Thymus (tissue), 11 donors: ENCODE measurements around the gene PRX. TPM values are rescaled to one million over a fixed set of nuclear protein-coding genes. Genes with fewer than 3 reads are reported as not detected.
"Not testable (repeated sequence)": the region's sequence is repeated elsewhere in the genome, so short reads cannot be mapped to it uniquely, and the experiment has no call there.

Source experiments
- DNase-seq, 9 donors: peaks; one replicate each; pipeline ENCODE4 v3.0.0-alpha.2; 2013; ENCODE audit warnings: low spot score in 9 of 9, low read depth in 6 of 9, missing footprints in 1 of 9
- H3K27ac ChIP-seq, 2 donors: one replicate each; pipeline ENCODE4 v1.5.1; 2013; ENCODE audit warnings: control low read depth in 1 of 2, low read depth in 1 of 2, low read length in 1 of 2, mild to moderate bottlenecking in 1 of 2, moderate library complexity in 1 of 2
- H3K27me3 ChIP-seq, 2 donors: one replicate each; pipeline ENCODE4 v1.5.1; 2013; ENCODE audit warnings: low read length in 1 of 2; ENCODE audit not compliant: control insufficient read depth in 2 of 2, insufficient read depth in 1 of 2
- H3K36me3 ChIP-seq, 2 donors: one replicate each; pipeline ENCODE4 v1.5.1; 2013; ENCODE audit warnings: low read length in 1 of 2, mild to moderate bottlenecking in 1 of 2, moderate library complexity in 1 of 2; ENCODE audit not compliant: control insufficient read depth in 2 of 2, insufficient read depth in 2 of 2
- H3K4me1 ChIP-seq, 2 donors: one replicate each; pipeline ENCODE4 v1.5.1; 2013; ENCODE audit warnings: low read length in 2 of 2; ENCODE audit not compliant: control insufficient read depth in 2 of 2, insufficient read depth in 2 of 2
- H3K4me3 ChIP-seq, 2 donors: one replicate each; pipeline ENCODE4 v1.5.1; 2013; ENCODE audit warnings: low read length in 2 of 2, control low read depth in 1 of 2, mild to moderate bottlenecking in 1 of 2
- H3K9me3 ChIP-seq, 2 donors: one replicate each; pipeline ENCODE4 v1.5.1; 2013; ENCODE audit warnings: low read length in 1 of 2, mild to moderate bottlenecking in 1 of 2; ENCODE audit not compliant: control insufficient read depth in 2 of 2, insufficient read depth in 1 of 2
- WGBS: extraction: QIAGEN DNeasy Blood & Tissue Kit; methylation state at CpG from one replicate; pipeline ENCODE4 v1.1.7; 2013; 5-methylcytosine and 5-hydroxymethylcytosine counted together
- polyA plus RNA-seq: library from polyadenylated mRNA; stranded (reverse); fragments of 200-250 nt; gene quantifications from one replicate; pipeline ENCODE4 v1.2.3, GENCODE V29; 2013
- total RNA-seq: library from RNA; stranded (reverse); fragments of 120-200 nt; gene quantifications from one replicate; pipeline ENCODE4 v1.2.4, GENCODE V29; 2013
- donor health status: healthy.

The PRX gene
- total and polyA plus RNA-seq, 2 donors: 1.0 to 1.7 TPM

DNA sequence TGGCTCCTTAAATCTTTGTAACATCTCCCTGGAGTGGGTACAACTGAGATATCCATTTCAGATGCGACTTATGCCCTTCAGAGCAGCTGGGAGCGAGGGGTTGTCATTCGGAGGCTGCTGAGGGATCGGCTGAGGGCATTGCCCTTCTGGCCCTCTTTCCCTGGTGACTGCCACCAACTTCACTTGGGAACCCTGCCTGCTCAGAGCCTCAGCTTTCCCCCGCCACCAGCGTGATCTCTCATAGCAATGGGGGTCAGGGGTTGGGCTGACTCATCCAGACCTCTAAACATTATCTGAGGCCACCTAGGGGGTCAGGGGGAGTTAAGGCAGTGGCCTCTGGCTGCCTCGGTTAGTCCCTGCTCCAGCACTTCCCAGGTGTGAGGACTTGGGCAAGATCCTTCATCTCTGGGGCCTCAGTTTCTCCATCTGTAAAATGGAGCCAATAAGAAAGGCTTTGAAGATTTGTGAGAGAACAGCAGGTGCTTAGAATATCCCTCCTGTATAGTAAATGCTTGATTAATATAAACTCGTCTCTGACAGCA is 1.1 kb downstream of the PRX start:
- Histone ChIP-seq H3K27me3 (peaks cover 0 to 16% of the 10 kb centered on the region in 2 donors), H3K36me3 (no peaks in the 10 kb centered on the region), H3K4me3 (no peak overlapping the region), H3K4me1 (peaks cover 0 to 10% of the 10 kb centered on the region in 2 donors), H3K27ac (no peak overlapping the region), H3K9me3 (no peaks in the 10 kb centered on the region)
- 93% methylated on average over 8 of the region's 8 CpGs for WGBS
- no peak for DNase-seq

DNA sequence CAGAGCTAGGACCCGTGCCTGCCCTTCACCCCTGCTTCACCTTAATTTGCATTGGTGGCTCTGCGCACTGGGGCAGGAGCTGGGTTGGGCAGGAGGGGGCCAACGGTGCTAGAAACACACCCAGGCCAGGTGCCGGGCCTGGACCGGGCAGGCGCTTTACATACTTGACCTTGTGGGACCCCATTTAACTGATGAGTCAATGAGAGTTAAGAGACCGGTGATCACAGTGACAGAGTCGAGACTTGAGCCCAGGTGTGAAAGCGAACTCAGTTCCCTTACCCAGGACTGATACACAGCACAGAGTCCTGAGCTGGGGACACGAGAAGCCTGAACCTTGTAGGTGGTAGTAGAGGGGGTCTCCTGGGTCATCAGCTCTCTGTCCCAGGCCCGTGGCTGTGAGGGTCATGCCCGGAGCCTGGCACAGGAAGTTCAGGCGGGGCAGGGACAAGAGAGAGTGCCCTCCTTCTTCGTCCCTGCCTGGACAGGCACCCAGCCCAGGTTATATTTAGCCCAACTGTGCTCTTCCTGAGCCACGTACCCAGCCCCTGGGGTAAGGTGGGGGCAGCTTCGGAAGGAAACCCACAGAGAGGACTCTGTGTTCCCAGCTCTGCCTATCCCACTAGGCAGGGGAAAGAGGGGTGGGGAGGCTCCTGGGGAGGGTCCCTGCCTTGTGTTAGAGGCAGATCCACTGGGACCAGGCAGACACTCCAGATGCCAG is 1.9 kb downstream of the PRX start:
- Histone ChIP-seq H3K4me1 (peaks cover 0 to 6% of the 10 kb centered on the region in 2 donors), H3K27ac (no peak overlapping the region), H3K36me3 (no peaks in the 10 kb centered on the region), H3K27me3 (peaks cover 0 to 16% of the 10 kb centered on the region in 2 donors), H3K9me3 (no peaks in the 10 kb centered on the region), H3K4me3 (no peak overlapping the region)
- 44% methylated on average over 16 of the region's 16 CpGs for WGBS
- no peak for DNase-seq

DNA sequence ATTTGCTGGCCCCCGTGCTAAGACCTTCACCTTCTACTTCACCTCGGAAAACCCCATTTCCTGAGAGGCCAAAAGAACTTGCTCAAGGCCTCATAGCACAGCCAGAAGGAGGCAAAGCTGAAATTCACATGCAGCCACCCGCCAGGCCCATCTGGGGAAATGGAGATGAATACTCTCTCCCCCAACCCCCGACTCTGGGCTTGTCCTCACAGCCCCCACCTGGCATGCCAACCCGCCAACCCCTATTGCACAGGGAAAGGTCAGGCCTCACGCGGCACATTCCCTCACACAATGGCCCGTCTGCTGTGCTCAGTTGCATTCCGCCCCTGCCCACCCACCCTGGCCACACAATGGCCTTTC is 3.2 kb downstream of the PRX start:
- H3K9me3 ChIP-seq: no peaks in the 10 kb centered on the region
- peaks cover 0 to 16% of the 10 kb centered on the region in 2 donors for H3K27me3 ChIP-seq
- H3K36me3 ChIP-seq: no peaks in the 10 kb centered on the region
- H3K27ac ChIP-seq: no peak overlapping the region
- peaks cover 0 to 6% of the 10 kb centered on the region in 2 donors for H3K4me1 ChIP-seq
- WGBS: 76% methylated on average over 9 of the region's 9 CpGs
- DNase-seq: no peak
- H3K4me3 ChIP-seq: no peak overlapping the region

DNA sequence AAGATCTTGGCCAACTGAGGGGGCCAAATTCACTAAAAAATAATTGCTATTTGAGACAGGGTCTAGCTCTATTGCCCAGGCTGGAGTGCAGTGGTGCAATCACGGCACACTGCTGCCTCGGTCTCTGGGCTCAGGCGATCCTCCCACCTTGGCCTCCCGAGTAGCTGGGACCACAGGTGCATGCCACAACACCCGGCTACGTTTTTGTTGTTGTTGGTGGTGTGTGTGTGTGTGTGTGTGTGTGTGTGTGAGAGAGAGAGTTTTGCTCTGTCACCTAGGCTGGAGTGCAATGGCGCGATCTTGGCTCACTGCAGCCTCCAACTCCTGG is 4.6 kb downstream of the PRX start:
- not testable (repeated sequence) for DNase-seq, H3K27ac ChIP-seq, H3K4me3 ChIP-seq, H3K36me3 ChIP-seq, H3K9me3 ChIP-seq
- peaks cover 0 to 10% of the 10 kb centered on the region in 2 donors for H3K4me1 ChIP-seq
- peaks cover 0 to 20% of the 10 kb centered on the region in 2 donors for H3K27me3 ChIP-seq
- 95% methylated on average over 8 of the region's 8 CpGs for WGBS

DNA sequence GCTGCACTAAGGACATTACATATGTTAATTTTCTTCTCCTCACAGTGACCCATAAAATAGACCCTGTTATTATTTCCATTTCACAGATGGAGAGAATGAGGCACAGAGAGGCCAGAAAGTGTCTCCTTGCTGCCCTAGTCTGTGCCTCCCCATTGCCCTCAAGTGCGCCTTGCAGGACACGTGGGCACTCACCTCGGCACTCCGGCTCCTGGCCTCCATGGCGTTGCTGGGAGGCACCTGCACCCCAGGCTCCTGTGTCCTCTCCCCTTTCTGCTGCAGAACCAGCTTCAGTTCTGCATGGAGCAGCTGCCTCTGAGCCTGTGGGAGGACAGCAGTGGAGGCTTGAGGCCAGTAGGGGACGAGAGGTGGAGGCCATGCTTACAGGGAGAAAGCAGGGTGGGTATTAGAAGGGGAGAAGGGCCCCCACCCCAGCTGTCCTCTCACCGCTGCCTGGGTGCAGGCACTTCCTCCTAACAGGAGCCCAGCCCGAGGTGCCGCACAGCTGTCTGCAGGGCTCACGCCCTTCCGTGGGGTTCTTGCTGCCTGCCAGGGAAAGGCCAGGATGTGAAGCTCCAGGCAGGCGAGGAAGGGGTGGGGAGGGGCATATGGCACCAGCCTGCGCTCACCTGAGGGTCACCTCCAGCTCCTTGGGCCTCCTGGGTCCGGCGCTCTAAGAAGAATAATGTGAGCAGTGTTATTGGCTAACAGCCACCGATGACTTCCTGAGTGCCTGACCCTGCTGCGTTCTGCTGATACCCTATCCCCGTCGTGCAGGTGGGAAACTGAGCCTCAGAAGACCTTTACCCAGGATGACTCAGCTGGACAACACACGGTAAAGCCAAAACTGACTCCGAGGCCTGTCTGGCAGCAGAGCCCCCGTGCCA is 5.2 kb downstream of the PRX start:
- H3K27ac ChIP-seq: no peak overlapping the region
- WGBS: 52% methylated on average over 22 of the region's 22 CpGs
- no peaks in the 10 kb centered on the region for H3K36me3 ChIP-seq
- H3K9me3 ChIP-seq: no peaks in the 10 kb centered on the region
- peaks cover 5 to 10% of the 10 kb centered on the region in 2 donors for H3K4me1 ChIP-seq
- H3K27me3 ChIP-seq: peaks cover 0 to 14% of the 10 kb centered on the region in 2 donors
- DNase-seq: no peak
- H3K4me3 ChIP-seq: no peak overlapping the region

DNA sequence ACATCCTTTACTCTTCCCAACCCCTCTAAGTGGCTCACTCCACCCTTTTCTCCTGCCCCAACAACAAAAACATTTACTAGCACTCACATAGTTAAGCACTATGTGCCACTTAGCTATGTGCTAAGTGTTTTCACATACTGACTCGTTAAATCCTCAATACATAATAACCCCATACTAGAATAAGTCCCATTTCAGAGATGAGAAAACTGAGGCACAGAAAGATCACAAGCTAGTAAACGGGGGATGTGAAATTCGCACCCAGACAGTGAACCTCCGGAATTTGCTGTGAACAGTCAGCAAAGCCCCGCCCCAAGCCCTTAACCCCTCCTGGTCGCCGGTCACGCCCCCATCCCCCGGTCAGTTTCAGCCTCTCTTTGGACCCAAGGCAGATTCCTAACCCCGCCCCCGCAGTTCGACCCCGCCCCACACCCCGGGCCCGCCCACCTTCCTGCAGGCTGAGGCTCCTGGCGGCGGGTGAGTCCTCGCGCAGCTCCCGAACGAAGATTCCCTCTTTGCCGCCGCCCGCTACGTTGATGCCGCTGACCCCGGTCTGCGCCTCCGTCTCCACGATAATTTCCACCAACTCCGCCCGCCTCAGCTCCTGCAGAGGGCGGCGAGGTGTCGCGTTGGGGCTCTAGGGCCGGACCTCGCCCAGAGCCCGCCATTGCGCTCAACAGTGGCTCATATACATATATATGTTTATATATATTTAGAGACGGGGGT is 9.8 kb downstream of the PRX start:
- DNase-seq: peak in 7 of 9 donors; percentile 34 to 65 (median 41)
- Histone ChIP-seq H3K27ac (peak overlapping the region; percentile 43 to 52), H3K36me3 (no peaks in the 10 kb centered on the region), H3K4me1 (peaks cover 5 to 14% of the 10 kb centered on the region in 2 donors), H3K4me3 (peak overlapping the region; percentile 58 to 62), H3K27me3 (peaks cover 1 to 15% of the 10 kb centered on the region in 2 donors), H3K9me3 (no peaks in the 10 kb centered on the region)
- under 1% methylated on average over 41 of the region's 41 CpGs for WGBS

DNA sequence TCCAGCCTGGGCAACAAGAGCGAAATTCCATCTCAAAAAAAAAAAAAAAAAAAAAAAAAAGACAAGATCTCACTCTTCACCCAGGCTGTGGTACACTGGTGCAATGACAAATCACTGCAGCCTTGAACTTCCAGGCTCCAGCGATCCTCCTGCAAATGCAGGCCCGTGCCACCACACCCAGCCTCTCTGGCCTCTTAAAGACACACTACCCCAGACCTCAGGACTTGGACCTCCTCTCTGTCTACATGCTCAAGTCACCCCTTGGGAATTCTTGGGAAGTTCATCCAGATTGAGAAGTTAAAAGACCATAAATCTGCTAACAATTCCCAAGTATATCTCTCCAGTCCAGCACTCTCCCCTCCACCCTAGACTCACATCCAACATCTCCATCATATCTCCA is 12.6 kb downstream of the PRX start:
- Histone ChIP-seq H3K27ac (no peak overlapping the region), H3K36me3 (no peaks in the 10 kb centered on the region), H3K9me3 (no peaks in the 10 kb centered on the region), H3K4me3 (no peak overlapping the region), H3K27me3 (peaks cover 3 to 20% of the 10 kb centered on the region in 2 donors), H3K4me1 (peaks cover 5 to 15% of the 10 kb centered on the region in 2 donors)
- no peak for DNase-seq
- 96% methylated on average over 2 of the region's 3 CpGs for WGBS

DNA sequence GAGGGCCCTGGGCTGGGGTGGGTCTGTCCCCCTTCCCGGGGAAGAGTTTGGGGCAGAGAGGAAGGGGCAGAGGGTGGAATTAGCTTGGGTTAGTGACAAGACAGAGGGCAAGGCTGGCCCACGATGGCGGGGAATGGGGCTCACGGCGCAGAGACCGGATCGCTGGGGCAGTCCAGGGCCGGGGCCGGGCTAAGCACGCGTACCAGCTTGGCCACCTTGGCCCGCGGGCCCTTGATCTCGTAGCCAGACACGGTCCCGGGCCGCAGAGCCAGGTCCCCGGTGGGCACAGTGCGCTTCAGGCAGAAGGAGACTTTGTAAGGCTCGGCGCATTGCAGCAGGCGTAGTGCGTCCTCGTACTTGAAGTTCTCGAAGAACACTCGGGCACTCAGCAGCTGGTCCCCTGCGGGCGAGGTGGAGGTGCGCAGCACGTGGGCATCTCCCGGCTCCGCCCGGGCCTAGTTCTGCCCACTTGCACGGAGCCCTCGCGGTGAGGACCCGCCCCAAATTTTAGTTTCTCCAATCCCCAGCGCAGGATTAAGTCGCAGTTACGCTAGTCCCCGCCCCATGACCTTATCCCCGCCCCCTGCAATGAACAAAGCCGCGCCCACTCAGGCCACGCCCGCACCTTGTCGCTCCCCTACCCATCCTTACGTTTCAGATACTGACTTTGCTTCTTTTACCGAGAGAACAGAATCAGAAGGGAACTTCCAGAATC is 14.6 kb downstream of the PRX start:
- peak in 8 of 9 donors; percentile 8 to 78 (median 43) for DNase-seq
- Histone ChIP-seq H3K27me3 (peaks cover 3 to 16% of the 10 kb centered on the region in 2 donors), H3K27ac (no peak overlapping the region), H3K9me3 (no peaks in the 10 kb centered on the region), H3K4me1 (peaks cover 5 to 10% of the 10 kb centered on the region in 2 donors), H3K36me3 (no peaks in the 10 kb centered on the region), H3K4me3 (no peak overlapping the region)
- 45% methylated on average over 49 of the region's 49 CpGs for WGBS
